NCI-H1048 (cell line): Measurements from ENCODE around the gene NTRK3.

Experiments
- DNase-seq: peaks from one replicate; lab custom pipeline; 2025; lab: John Stamatoyannopoulos, UW

NTRK3 gene

GRCh38 chr15:87981969-87982368, 274.6 kb downstream of the NTRK3 start:
- no peak for DNase-seq

- no peak for DNase-seq
Measured at GRCh38 chr15:87977907-87978306, 278.6 kb downstream of the NTRK3 start.

- DNase-seq, result no peak
Measured at GRCh38 chr15:87976552-87976951, 280.0 kb downstream of the NTRK3 start.

GRCh38 chr15:87973501-87974215, 282.9 kb downstream of the NTRK3 start:
- no peak for DNase-seq

- DNase-seq, result no peak
Measured at GRCh38 chr15:87971076-87971475, 285.5 kb downstream of the NTRK3 start.

GRCh38 chr15:87967951-87968350, 288.6 kb downstream of the NTRK3 start:
- DNase-seq, result no peak

GRCh38 chr15:87965304-87965703, 291.2 kb downstream of the NTRK3 start:
- DNase-seq, result no peak

- no peak for DNase-seq
Measured at GRCh38 chr15:87962428-87962827, 294.1 kb downstream of the NTRK3 start.

- no peak for DNase-seq
Measured at GRCh38 chr15:87961851-87962420, 294.6 kb downstream of the NTRK3 start.

GRCh38 chr15:87959662-87960061, 296.9 kb downstream of the NTRK3 start:
- no peak for DNase-seq

GRCh38 chr15:87959080-87959479, 297.5 kb downstream of the NTRK3 start:
- no peak for DNase-seq

GRCh38 chr15:87955284-87955909, 301.1 kb downstream of the NTRK3 start:
- no peak for DNase-seq

GRCh38 chr15:87954793-87955192, 301.7 kb downstream of the NTRK3 start:
- no peak for DNase-seq

GRCh38 chr15:87952736-87953287, 303.7 kb downstream of the NTRK3 start:
- no peak for DNase-seq

- DNase-seq, result no peak
Measured at GRCh38 chr15:87949575-87950223, 306.8 kb downstream of the NTRK3 start.

GRCh38 chr15:87949151-87949574, 307.4 kb downstream of the NTRK3 start:
- no peak for DNase-seq

GRCh38 chr15:87947560-87947959, 309.0 kb downstream of the NTRK3 start:
- DNase-seq, result no peak

GRCh38 chr15:87945246-87945645, 311.3 kb downstream of the NTRK3 start:
- DNase-seq, result no peak

GRCh38 chr15:87944691-87945090, 311.8 kb downstream of the NTRK3 start:
- DNase-seq, result no peak

GRCh38 chr15:87944050-87944449, 312.5 kb downstream of the NTRK3 start:
- no peak for DNase-seq

- no peak for DNase-seq
Measured at GRCh38 chr15:87943626-87944025, 312.9 kb downstream of the NTRK3 start.

GRCh38 chr15:87942316-87942715, 314.2 kb downstream of the NTRK3 start:
- no peak for DNase-seq

GRCh38 chr15:87941606-87942005, 314.9 kb downstream of the NTRK3 start:
- no peak for DNase-seq
